ENCODE measurements around the gene NECTIN1. TPM values are rescaled to one million over a fixed set of nuclear protein-coding genes. Genes with fewer than 3 reads are reported as not detected.

The NECTIN1 gene
- total RNA-seq, 1 experiment from 2014 or later: 23.8 TPM

- H3K9me2 ChIP-seq (ENCODE audit: insufficient read depth): no peaks in the 10 kb centered on the region
- H3K9me3 ChIP-seq (ENCODE audit: control insufficient read depth in 1 of 2, insufficient read depth in 1 of 2, low read depth in 1 of 2, low read length in 2 of 2): no peaks in the 10 kb centered on the region
- no peaks in the 10 kb centered on the region for H4K20me1 ChIP-seq (ENCODE audit: insufficient read depth)
- no peak overlapping the region for H3K9ac ChIP-seq (ENCODE audit: low read length)
- no peak for TF ChIP-seq EZH2phosphoT487 (IDR thresholded peaks at IDR 0.05; ENCODE audit: borderline replicate concordance)
- H3K27me3 ChIP-seq (ENCODE audit: insufficient read depth, low read length): no peaks in the 10 kb centered on the region
- peaks cover 0 to 2% of the 10 kb centered on the region in 2 experiments; a peak in 1 of 4 replicates for H3K36me3 ChIP-seq (ENCODE audit: control insufficient read depth in 1 of 2, insufficient read depth in 2 of 2, low read length in 2 of 2)
- DNase-seq (ENCODE audit: low read depth, low spot score) (no peak), ATAC-seq (no peak)
- intact Hi-C loops (cut with micrococcal nuclease): no loop called here
- peaks cover 0 to 6% of the 10 kb centered on the region in 2 experiments; a peak in 1 of 4 replicates for H3K4me1 ChIP-seq (ENCODE audit: control insufficient read depth in 1 of 2, insufficient read depth in 2 of 2, low read length in 2 of 2)
- POLR2A ChIA-PET: no interaction called here
- no peak overlapping the region for H2AFZ ChIP-seq (ENCODE audit: low read depth, low read length, poor library complexity, severe bottlenecking)
- BruUV-seq (replicated peaks): no TSS peak
- H3K27ac ChIP-seq (ENCODE audit: low read depth, low read length): no peak overlapping the region
- H3K4me3 ChIP-seq (replicated peaks in 1 of 2; ENCODE audit: low read depth in 1 of 2, low read length in 2 of 2): no peak overlapping the region
- peaks cover 16% of the 10 kb centered on the region; the same call in 1 of the 2 replicates for H3K79me2 ChIP-seq (ENCODE audit: insufficient read depth, low read length)
- CTCF ChIA-PET: interaction anchor here (1.1 kb wide), 1 partner anchor 13 kb away, joined by 5 read pairs; no protein-coding TSS in a partner anchor
- RAD21 ChIA-PET (ENCODE audit: low non-redundant PET in 1 of 2, low total read pairs in 2 of 2, uncharacterized antibody in 2 of 2, unreplicated experiment in 2 of 2): no interaction called here
- H3K4me2 ChIP-seq (ENCODE audit: low read length): no peak overlapping the region
Measured at GRCh38 chr11:119708384-119708783, 20.6 kb downstream of the NECTIN1 start.

DNA sequence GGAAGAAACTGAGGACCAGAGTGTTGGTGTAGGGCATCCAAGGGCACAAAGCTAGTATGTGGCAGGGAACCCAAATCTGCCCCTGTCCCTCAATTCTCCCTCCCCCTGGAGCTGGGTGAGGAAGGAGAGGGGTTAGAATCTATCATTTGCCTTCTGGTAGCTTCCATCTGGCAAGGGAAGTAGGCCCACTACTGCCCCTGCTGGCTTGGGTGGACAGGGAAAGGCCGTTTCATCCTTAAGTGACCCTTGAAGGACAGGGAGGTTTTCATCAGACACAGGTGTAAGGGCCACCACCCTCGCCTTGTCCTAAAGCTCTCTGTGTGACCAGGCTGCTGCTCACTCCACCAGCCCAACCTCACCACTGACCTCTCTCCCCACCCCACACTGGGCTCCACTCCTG is 22.1 kb downstream of the NECTIN1 start:
- no peaks in the 10 kb centered on the region for H4K20me1 ChIP-seq (ENCODE audit: insufficient read depth)
- no peaks in the 10 kb centered on the region for H3K27me3 ChIP-seq (ENCODE audit: insufficient read depth, low read length)
- ChIA-PET POLR2A (interaction anchor here (0.6 kb wide), 1 partner anchor 346 kb away, joined by 9 read pairs; no protein-coding TSS in a partner anchor), RAD21 (ENCODE audit: low non-redundant PET in 1 of 2, low total read pairs in 2 of 2, uncharacterized antibody in 2 of 2, unreplicated experiment in 2 of 2) (no interaction called here), CTCF (interaction anchor here (0.8 to 1.2 kb wide), 4 partner anchors 11 to 22 kb away, joined by 3 to 8 read pairs (median 6); partner anchors contain the start of gene NECTIN1)
- H3K4me2 ChIP-seq (ENCODE audit: low read length): no peak overlapping the region
- no TSS peak for BruUV-seq (replicated peaks)
- peaks cover 0 to 9% of the 10 kb centered on the region in 2 experiments; a peak in 3 of 4 replicates for H3K4me1 ChIP-seq (ENCODE audit: control insufficient read depth in 1 of 2, insufficient read depth in 2 of 2, low read length in 2 of 2)
- DNase-seq (ENCODE audit: low read depth, low spot score): no peak
- H3K9me3 ChIP-seq (ENCODE audit: control insufficient read depth in 1 of 2, insufficient read depth in 1 of 2, low read depth in 1 of 2, low read length in 2 of 2): no peaks in the 10 kb centered on the region
- H3K79me2 ChIP-seq (ENCODE audit: insufficient read depth, low read length): peaks cover 16% of the 10 kb centered on the region; the same call in 1 of the 2 replicates
- peaks cover 0 to 2% of the 10 kb centered on the region in 2 experiments; a peak in 1 of 4 replicates for H3K36me3 ChIP-seq (ENCODE audit: control insufficient read depth in 1 of 2, insufficient read depth in 2 of 2, low read length in 2 of 2)
- no peak overlapping the region for H2AFZ ChIP-seq (ENCODE audit: low read depth, low read length, poor library complexity, severe bottlenecking)
- intact Hi-C loops (cut with micrococcal nuclease): no loop called here
- H3K9ac ChIP-seq (ENCODE audit: low read length): no peak overlapping the region
- H3K4me3 ChIP-seq (replicated peaks in 1 of 2; ENCODE audit: low read depth in 1 of 2, low read length in 2 of 2): no peak overlapping the region
- no peak overlapping the region for H3K27ac ChIP-seq (ENCODE audit: low read depth, low read length)
- no peaks in the 10 kb centered on the region for H3K9me2 ChIP-seq (ENCODE audit: insufficient read depth)
- peak; percentile 60 for ATAC-seq
- no peak for TF ChIP-seq POLR2A (IDR thresholded peaks at IDR 0.05; ENCODE audit: borderline replicate concordance, extremely low read depth, insufficient read depth, insufficient read length)
- TF ChIP-seq ZFX (IDR thresholded peaks at IDR 0.05): no peak
- no peak for TF ChIP-seq EGR1 (IDR thresholded peaks at IDR 0.05; ENCODE audit: low read depth)
- no peak for TF ChIP-seq ZNF274 (IDR thresholded peaks at IDR 0.05; ENCODE audit: low read depth, low read length)
- TF ChIP-seq SIN3A (IDR thresholded peaks at IDR 0.05; ENCODE audit: low read depth): no peak
- TF ChIP-seq POLR2AphosphoS5 (IDR thresholded peaks at IDR 0.05; ENCODE audit: low read depth, low read length): no peak
- no peak for TF ChIP-seq SP1 (IDR thresholded peaks at IDR 0.05; ENCODE audit: low read depth)
- no peak for TF ChIP-seq CBX3 (IDR thresholded peaks at IDR 0.05; ENCODE audit: low read depth)
- TF ChIP-seq, protein P1, sequence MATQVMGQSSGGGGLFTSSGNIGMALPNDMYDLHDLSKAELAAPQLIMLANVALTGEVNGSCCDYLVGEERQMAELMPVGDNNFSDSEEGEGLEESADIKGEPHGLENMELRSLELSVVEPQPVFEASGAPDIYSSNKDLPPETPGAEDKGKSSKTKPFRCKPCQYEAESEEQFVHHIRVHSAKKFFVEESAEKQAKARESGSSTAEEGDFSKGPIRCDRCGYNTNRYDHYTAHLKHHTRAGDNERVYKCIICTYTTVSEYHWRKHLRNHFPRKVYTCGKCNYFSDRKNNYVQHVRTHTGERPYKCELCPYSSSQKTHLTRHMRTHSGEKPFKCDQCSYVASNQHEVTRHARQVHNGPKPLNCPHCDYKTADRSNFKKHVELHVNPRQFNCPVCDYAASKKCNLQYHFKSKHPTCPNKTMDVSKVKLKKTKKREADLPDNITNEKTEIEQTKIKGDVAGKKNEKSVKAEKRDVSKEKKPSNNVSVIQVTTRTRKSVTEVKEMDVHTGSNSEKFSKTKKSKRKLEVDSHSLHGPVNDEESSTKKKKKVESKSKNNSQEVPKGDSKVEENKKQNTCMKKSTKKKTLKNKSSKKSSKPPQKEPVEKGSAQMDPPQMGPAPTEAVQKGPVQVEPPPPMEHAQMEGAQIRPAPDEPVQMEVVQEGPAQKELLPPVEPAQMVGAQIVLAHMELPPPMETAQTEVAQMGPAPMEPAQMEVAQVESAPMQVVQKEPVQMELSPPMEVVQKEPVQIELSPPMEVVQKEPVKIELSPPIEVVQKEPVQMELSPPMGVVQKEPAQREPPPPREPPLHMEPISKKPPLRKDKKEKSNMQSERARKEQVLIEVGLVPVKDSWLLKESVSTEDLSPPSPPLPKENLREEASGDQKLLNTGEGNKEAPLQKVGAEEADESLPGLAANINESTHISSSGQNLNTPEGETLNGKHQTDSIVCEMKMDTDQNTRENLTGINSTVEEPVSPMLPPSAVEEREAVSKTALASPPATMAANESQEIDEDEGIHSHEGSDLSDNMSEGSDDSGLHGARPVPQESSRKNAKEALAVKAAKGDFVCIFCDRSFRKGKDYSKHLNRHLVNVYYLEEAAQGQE (IDR thresholded peaks at IDR 0.05; ENCODE audit: low read depth): no peak
- TF ChIP-seq YY1 (IDR thresholded peaks at IDR 0.05; ENCODE audit: extremely low read depth, insufficient replicate concordance, low read depth, low read length): no peak
- TF ChIP-seq, protein P2, sequence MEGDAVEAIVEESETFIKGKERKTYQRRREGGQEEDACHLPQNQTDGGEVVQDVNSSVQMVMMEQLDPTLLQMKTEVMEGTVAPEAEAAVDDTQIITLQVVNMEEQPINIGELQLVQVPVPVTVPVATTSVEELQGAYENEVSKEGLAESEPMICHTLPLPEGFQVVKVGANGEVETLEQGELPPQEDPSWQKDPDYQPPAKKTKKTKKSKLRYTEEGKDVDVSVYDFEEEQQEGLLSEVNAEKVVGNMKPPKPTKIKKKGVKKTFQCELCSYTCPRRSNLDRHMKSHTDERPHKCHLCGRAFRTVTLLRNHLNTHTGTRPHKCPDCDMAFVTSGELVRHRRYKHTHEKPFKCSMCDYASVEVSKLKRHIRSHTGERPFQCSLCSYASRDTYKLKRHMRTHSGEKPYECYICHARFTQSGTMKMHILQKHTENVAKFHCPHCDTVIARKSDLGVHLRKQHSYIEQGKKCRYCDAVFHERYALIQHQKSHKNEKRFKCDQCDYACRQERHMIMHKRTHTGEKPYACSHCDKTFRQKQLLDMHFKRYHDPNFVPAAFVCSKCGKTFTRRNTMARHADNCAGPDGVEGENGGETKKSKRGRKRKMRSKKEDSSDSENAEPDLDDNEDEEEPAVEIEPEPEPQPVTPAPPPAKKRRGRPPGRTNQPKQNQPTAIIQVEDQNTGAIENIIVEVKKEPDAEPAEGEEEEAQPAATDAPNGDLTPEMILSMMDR (IDR thresholded peaks at IDR 0.05 in 2 of 3, conservative IDR thresholded peaks at IDR 0.05 in 1 of 3; ENCODE audit: borderline replicate concordance in 1 of 3, insufficient read depth in 1 of 3, low read depth in 2 of 3, low read length in 2 of 3): peak; percentile 7 to 64 (median 42); a peak in 5 of 6 replicates
- TF ChIP-seq MAX (IDR thresholded peaks at IDR 0.05): no peak
- TF ChIP-seq RAD21 (IDR thresholded peaks at IDR 0.05; ENCODE audit: low read depth): peak; percentile 33; the same call in 1 of the 2 replicates
- TF ChIP-seq TCF7L2 (IDR thresholded peaks at IDR 0.05; ENCODE audit: borderline replicate concordance, extremely low read depth, insufficient read depth, insufficient read length): no peak

Measured in HCT116 (cell line).